RWPE1 (cell line): Measurements from ENCODE around the gene OLIG2.

Source experiments
- CTCF ChIA-PET: fragments of 350-600 bp; sonication (Branson Sonifier 250); formaldehyde crosslinking; extraction: SDS; loops from one replicate; lab custom pipeline; 2021; lab: Yijun Ruan, JAX
- POLR2A ChIA-PET: fragments of 400-600 bp; formaldehyde crosslinking; extraction: SDS; loops from one replicate; lab custom pipeline; 2020; ENCODE audit warnings: antibody characterized with exemption; ENCODE audit not compliant: low non-redundant PET; lab: Yijun Ruan, JAX
- DNase-seq: peaks from one replicate; pipeline ENCODE4 v3.0.0; 2012; ENCODE audit warnings: low spot score
- H3K27ac ChIP-seq: fragments of 450-650 bp; 2 replicates; pipeline ENCODE4 v1.5.1; 2017
- CTCF ChIP-seq: fragments of 450-650 bp; conservative IDR thresholded peaks from 2 replicates; pipeline ENCODE4 v1.5.1; 2017; ENCODE audit warnings: low read depth, mild to moderate bottlenecking

Gene OLIG2

DNA sequence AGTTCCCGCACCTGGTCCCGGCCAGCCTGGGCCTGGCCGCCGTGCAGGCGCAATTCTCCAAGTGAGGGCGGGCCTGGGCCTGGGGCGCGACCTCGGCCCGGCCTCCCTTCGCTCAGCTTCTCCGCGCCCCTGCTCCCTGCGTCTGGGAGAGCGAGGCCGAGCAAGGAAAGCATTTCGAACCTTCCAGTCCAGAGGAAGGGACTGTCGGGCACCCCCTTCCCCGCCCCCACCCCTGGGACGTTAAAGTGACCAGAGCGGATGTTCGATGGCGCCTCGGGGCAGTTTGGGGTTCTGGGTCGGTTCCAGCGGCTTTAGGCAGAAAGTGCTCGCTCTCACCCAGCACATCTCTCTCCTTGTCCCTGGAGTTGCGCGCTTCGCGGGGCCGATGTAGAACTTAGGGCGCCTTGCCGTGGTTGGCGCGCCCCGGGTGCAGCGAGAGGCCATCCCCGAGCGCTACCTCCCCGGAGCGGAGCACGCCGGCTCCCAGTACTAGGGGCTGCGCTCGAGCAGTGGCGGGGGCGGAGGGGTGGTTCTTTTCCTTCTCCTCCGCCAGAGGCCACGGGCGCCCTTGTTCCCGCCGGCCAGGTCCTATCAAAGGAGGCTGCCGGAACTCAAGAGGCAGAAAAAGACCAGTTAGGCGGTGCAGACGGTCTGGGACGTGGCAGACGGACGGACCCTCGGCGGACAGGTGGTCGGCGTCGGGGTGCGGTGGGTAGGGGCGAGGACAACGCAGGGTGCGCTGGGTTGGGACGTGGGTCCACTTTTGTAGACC lies 45.4 kb downstream of the OLIG2 start:
- no peak overlapping the region for H3K27ac ChIP-seq
- ChIA-PET CTCF (interaction anchor here (0.6 kb wide), 2 partner anchors 18 to 57 kb away, joined by 4 to 8 read pairs; no protein-coding TSS in a partner anchor), POLR2A (no interaction called here)
- no peak for DNase-seq
- no peak for TF ChIP-seq CTCF

- no peak overlapping the region for H3K27ac ChIP-seq
- no peak for TF ChIP-seq CTCF
- ChIA-PET POLR2A (no interaction called here), CTCF (interaction anchor here (0.6 kb wide), 1 partner anchor 56 kb away, joined by 4 read pairs; no protein-coding TSS in a partner anchor)
- DNase-seq, result no peak
Measured at GRCh38 chr21:33071770-33072306, 46.1 kb downstream of the OLIG2 start.

- DNase-seq, result no peak
- ChIA-PET CTCF (no interaction called here), POLR2A (no interaction called here)
- H3K27ac ChIP-seq, result no peak overlapping the region
- no peak for TF ChIP-seq CTCF
Measured at GRCh38 chr21:33073636-33074035, 47.9 kb downstream of the OLIG2 start.

GRCh38 chr21:33075128-33075527 lies 49.4 kb downstream of the OLIG2 start:
- POLR2A ChIA-PET, result no interaction called here
- no peak for DNase-seq

DNA sequence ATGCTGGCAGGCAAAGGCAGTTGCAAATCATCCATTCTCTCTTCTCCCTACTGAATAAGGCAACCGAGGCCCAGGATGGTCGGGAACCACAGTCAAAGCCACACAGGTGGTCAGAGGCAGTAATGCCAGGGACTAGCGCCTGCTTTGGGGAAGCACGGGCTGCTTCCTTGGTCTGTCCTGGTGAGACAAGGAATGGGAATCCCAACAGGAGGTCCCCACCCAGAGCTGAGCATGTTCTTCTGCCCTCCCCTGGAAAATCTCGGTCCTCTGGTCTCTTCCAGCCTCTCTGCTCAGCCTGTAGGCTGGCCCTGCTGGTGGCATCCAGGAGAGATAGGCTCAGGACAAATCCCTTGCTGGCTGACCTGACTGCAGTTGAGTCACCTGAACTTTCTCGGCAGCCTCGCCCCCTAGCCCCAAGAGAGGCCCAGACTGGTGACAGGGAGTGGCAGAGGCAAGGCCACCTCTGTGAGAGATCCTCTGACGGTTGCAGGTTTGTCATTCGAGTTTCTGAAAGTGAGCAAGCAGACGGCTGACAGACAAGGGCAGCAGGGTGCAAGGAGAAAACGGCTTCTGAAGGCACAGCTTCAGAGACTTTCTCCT lies 50.0 kb downstream of the OLIG2 start:
- ChIA-PET POLR2A (no interaction called here), CTCF (interaction anchor here (1.0 kb wide), 1 partner anchor 12 kb away, joined by 4 read pairs; no protein-coding TSS in a partner anchor)
- TF ChIP-seq CTCF, result no peak
- no peak for DNase-seq
- H3K27ac ChIP-seq, result no peak overlapping the region

More at GRCh38 chr21:33075128-33075527, 49.4 kb downstream of the OLIG2 start:
- TF ChIP-seq CTCF, result no peak
- CTCF ChIA-PET, result no interaction called here
- H3K27ac ChIP-seq, result no peak overlapping the region

- no peak for TF ChIP-seq CTCF
- ChIA-PET CTCF (interaction anchor here (0.6 to 1.0 kb wide), 4 partner anchors 11 to 1059 kb away, joined by 3 to 4 read pairs (median 4); no protein-coding TSS in a partner anchor), POLR2A (no interaction called here)
- no peak for DNase-seq
- H3K27ac ChIP-seq, result no peak overlapping the region
Measured at GRCh38 chr21:33076600-33077329, 51.0 kb downstream of the OLIG2 start.
